Mesenchymal stem cell (in vitro differentiated cells and primary cell): ENCODE results near the gene FUS.
A peak's percentile ranks its signal among the peaks of the same experiment; 100 is the strongest.

ENCODE experiments used
- DNase-seq: peaks from one replicate; pipeline ENCODE4 v3.0.0-alpha.2; 2013
- H2AFZ ChIP-seq: one replicate; pipeline ENCODE4 v1.6.1; 2013; ENCODE audit warnings: low read depth, mild to moderate bottlenecking, control low read depth, inconsistent platforms, low read length, moderate library complexity
- H2AK5ac ChIP-seq: 2 replicates; pipeline ENCODE4 v1.6.1; 2013; ENCODE audit warnings: low read length, moderate library complexity, mild to moderate bottlenecking, inconsistent platforms; ENCODE audit not compliant: severe bottlenecking
- H2BK120ac ChIP-seq: one replicate; pipeline ENCODE4 v1.6.1; 2013; ENCODE audit warnings: low read depth, mild to moderate bottlenecking, inconsistent platforms, low read length, moderate library complexity
- H2BK12ac ChIP-seq, 2 experiments: one replicate each; pipeline ENCODE4 v1.6.1; 2013; ENCODE audit warnings: inconsistent platforms in 2 of 2, low read length in 2 of 2, mild to moderate bottlenecking in 2 of 2, moderate library complexity in 2 of 2, control low read depth in 1 of 2
- H2BK15ac ChIP-seq: one replicate; pipeline ENCODE4 v1.6.1; 2013; ENCODE audit warnings: mild to moderate bottlenecking, low read depth, inconsistent platforms; ENCODE audit not compliant: poor library complexity, severe bottlenecking
- H2BK5ac ChIP-seq: 2 replicates; pipeline ENCODE4 v1.6.1; 2013; ENCODE audit warnings: low read depth, mild to moderate bottlenecking, low read length, control low read depth, inconsistent platforms; ENCODE audit not compliant: poor library complexity, severe bottlenecking
- H3K14ac ChIP-seq, 2 experiments: one replicate each; pipeline ENCODE4 v1.6.1; 2013; ENCODE audit warnings: inconsistent platforms in 2 of 2, low read length in 2 of 2, control low read depth in 1 of 2, mild to moderate bottlenecking in 1 of 2, moderate library complexity in 1 of 2
- H3K18ac ChIP-seq, 2 experiments: one replicate each; pipeline ENCODE4 v1.6.1; 2013; ENCODE audit warnings: inconsistent platforms in 2 of 2, low read length in 2 of 2, control low read depth in 1 of 2, low read depth in 1 of 2, mild to moderate bottlenecking in 1 of 2
- H3K23ac ChIP-seq, 2 experiments: one replicate each; pipeline ENCODE4 v1.6.1; 2013; ENCODE audit warnings: inconsistent platforms in 2 of 2, low read length in 2 of 2, mild to moderate bottlenecking in 2 of 2, moderate library complexity in 2 of 2, control low read depth in 1 of 2
- H3K27ac ChIP-seq: 2 replicates; pipeline ENCODE4 v1.5.1; 2013; ENCODE audit warnings: mild to moderate bottlenecking, moderate library complexity, low read length, control low read depth, inconsistent platforms; ENCODE audit not compliant: poor library complexity, severe bottlenecking
- H3K27me3 ChIP-seq, 2 experiments: 2 replicates each; pipeline versions ENCODE4 v1.6.1 to v1.7.0; 2013; ENCODE audit warnings: low read length in 2 of 2, mild to moderate bottlenecking in 2 of 2, moderate library complexity in 2 of 2, control low read depth in 1 of 2, inconsistent platforms in 1 of 2; ENCODE audit not compliant: control insufficient read depth in 1 of 2, insufficient read depth in 1 of 2
- H3K36me3 ChIP-seq, 2 experiments: 2 replicates each; pipeline versions ENCODE4 v1.6.1 to v1.7.0; 2013; ENCODE audit warnings: low read length in 2 of 2, control low read depth in 1 of 2, inconsistent platforms in 1 of 2, low read depth in 1 of 2, mild to moderate bottlenecking in 1 of 2; ENCODE audit not compliant: insufficient read depth in 2 of 2, control insufficient read depth in 1 of 2
- H3K4ac ChIP-seq, 2 experiments: one replicate each; pipeline ENCODE4 v1.6.1; 2013; ENCODE audit warnings: inconsistent platforms in 2 of 2, low read length in 2 of 2, mild to moderate bottlenecking in 2 of 2, moderate library complexity in 2 of 2, control low read depth in 1 of 2, low read depth in 1 of 2
- H3K4me1 ChIP-seq: 2 replicates; pipeline ENCODE4 v1.6.1; 2013; ENCODE audit warnings: low read depth, low read length, control low read depth; ENCODE audit not compliant: control insufficient read depth, insufficient read depth
- H3K4me2 ChIP-seq: 2 replicates; pipeline ENCODE4 v1.6.1; 2013; ENCODE audit warnings: low read length, mild to moderate bottlenecking, inconsistent platforms; ENCODE audit not compliant: poor library complexity, severe bottlenecking
- H3K4me3 ChIP-seq, 2 experiments: 2 replicates each; pipeline versions ENCODE4 v1.5.1 to v1.7.0; 2013; ENCODE audit warnings: low read length in 2 of 2, mild to moderate bottlenecking in 2 of 2, control low read depth in 1 of 2, low read depth in 1 of 2; ENCODE audit not compliant: insufficient read depth in 1 of 2
- H3K79me1 ChIP-seq: replicated peaks from 2 replicates; pipeline ENCODE4 v1.6.1; 2013; ENCODE audit warnings: mild to moderate bottlenecking, control low read depth, low read length, inconsistent platforms; ENCODE audit not compliant: poor library complexity, severe bottlenecking
- H3K9ac ChIP-seq: 2 replicates; pipeline ENCODE4 v1.7.0; 2013; ENCODE audit warnings: mild to moderate bottlenecking, low read length, moderate library complexity
- H3K9me3 ChIP-seq: 2 replicates; pipeline ENCODE4 v1.7.0; 2013; ENCODE audit warnings: mild to moderate bottlenecking, low read length; ENCODE audit not compliant: control insufficient read depth
- H4K8ac ChIP-seq: one replicate; pipeline ENCODE4 v1.6.1; 2013; ENCODE audit warnings: inconsistent platforms, mild to moderate bottlenecking, low read length, moderate library complexity
- H4K91ac ChIP-seq: one replicate; pipeline ENCODE4 v1.6.1; 2013; ENCODE audit warnings: mild to moderate bottlenecking, low read length, inconsistent platforms
- WGBS: methylation state at CpG from one replicate; pipeline ENCODE4 v1.1.7; 2013; ENCODE audit warnings: mixed read lengths; 5-methylcytosine and 5-hydroxymethylcytosine counted together

FUS gene

GRCh38 chr16:31131841-31132271, 48.1 kb upstream of the FUS start:
- H3K27ac ChIP-seq = no peak overlapping the region
- no peak overlapping the region for H2AK5ac ChIP-seq
- H3K36me3 ChIP-seq = peaks cover 32 to 60% of the 10 kb centered on the region in 2 experiments
- H3K79me1 ChIP-seq = no peaks in the 10 kb centered on the region
- no peak overlapping the region for H4K91ac ChIP-seq
- no peak overlapping the region for H2BK12ac ChIP-seq
- H3K18ac ChIP-seq = no peak overlapping the region
- no peak overlapping the region for H4K8ac ChIP-seq
- no peak overlapping the region for H3K9ac ChIP-seq
- no peaks in the 10 kb centered on the region for H3K9me3 ChIP-seq
- no peak overlapping the region for H2AFZ ChIP-seq
- WGBS = 94% methylated on average over 5 of the region's 5 CpGs
- no peak overlapping the region for H2BK15ac ChIP-seq
- no peak for DNase-seq
- H3K4me1 ChIP-seq = peaks cover 4% of the 10 kb centered on the region
- no peak overlapping the region for H2BK120ac ChIP-seq
- H3K23ac ChIP-seq = no peak overlapping the region
- no peak overlapping the region for H2BK5ac ChIP-seq
- H3K4me2 ChIP-seq = no peak overlapping the region
- no peak overlapping the region for H3K4ac ChIP-seq
- H3K27me3 ChIP-seq = peaks cover 8 to 13% of the 10 kb centered on the region in 2 experiments
- H3K14ac ChIP-seq = no peak overlapping the region
- H3K4me3 ChIP-seq = no peak overlapping the region

- H3K23ac ChIP-seq = no peak overlapping the region
- no peak overlapping the region for H3K4ac ChIP-seq
- peaks cover 8 to 13% of the 10 kb centered on the region in 2 experiments for H3K27me3 ChIP-seq
- H2AK5ac ChIP-seq = no peak overlapping the region
- no peak overlapping the region for H3K27ac ChIP-seq
- H3K4me2 ChIP-seq = no peak overlapping the region
- H3K9ac ChIP-seq = no peak overlapping the region
- H3K9me3 ChIP-seq = no peaks in the 10 kb centered on the region
- H2BK120ac ChIP-seq = no peak overlapping the region
- peaks cover 26 to 54% of the 10 kb centered on the region in 2 experiments for H3K36me3 ChIP-seq
- no peak overlapping the region for H3K18ac ChIP-seq
- no peak overlapping the region for H2BK12ac ChIP-seq
- peaks cover 4% of the 10 kb centered on the region for H3K4me1 ChIP-seq
- WGBS = 90% methylated on average over 19 of the region's 20 CpGs
- H3K79me1 ChIP-seq = no peaks in the 10 kb centered on the region
- no peak for DNase-seq
- no peak overlapping the region for H2BK15ac ChIP-seq
- no peak overlapping the region for H2BK5ac ChIP-seq
- H3K14ac ChIP-seq = no peak overlapping the region
- no peak overlapping the region for H2AFZ ChIP-seq
- H3K4me3 ChIP-seq = no peak overlapping the region
- no peak overlapping the region for H4K91ac ChIP-seq
- H4K8ac ChIP-seq = no peak overlapping the region
Measured at GRCh38 chr16:31132303-31132979, 47.5 kb upstream of the FUS start.

GRCh38 chr16:31133046-31133501, 46.9 kb upstream of the FUS start:
- Histone ChIP-seq H3K4me3 (no peak overlapping the region), H4K91ac (no peak overlapping the region), H3K36me3 (peaks cover 20 to 48% of the 10 kb centered on the region in 2 experiments), H2BK120ac (no peak overlapping the region), H2BK5ac (no peak overlapping the region), H2AFZ (no peak overlapping the region), H3K27ac (no peak overlapping the region), H2AK5ac (no peak overlapping the region), H3K79me1 (no peaks in the 10 kb centered on the region), H3K9ac (no peak overlapping the region), H3K4ac (no peak overlapping the region), H4K8ac (peak overlapping the region; percentile 52), H3K4me2 (no peak overlapping the region), H3K9me3 (no peaks in the 10 kb centered on the region), H2BK12ac (no peak overlapping the region), H3K18ac (no peak overlapping the region), H3K23ac (no peak overlapping the region), H3K27me3 (peaks cover 8 to 13% of the 10 kb centered on the region in 2 experiments), H3K4me1 (peaks cover 4% of the 10 kb centered on the region), H2BK15ac (no peak overlapping the region), H3K14ac (no peak overlapping the region)
- no peak for DNase-seq
- 80% methylated on average over 6 of the region's 6 CpGs for WGBS

GRCh38 chr16:31134091-31134571, 45.8 kb upstream of the FUS start:
- H3K9ac ChIP-seq = no peak overlapping the region
- peaks cover 8 to 13% of the 10 kb centered on the region in 2 experiments for H3K27me3 ChIP-seq
- peak overlapping the region in 1 of 2 experiments; percentile 3 for H3K4me3 ChIP-seq
- no peak overlapping the region for H3K14ac ChIP-seq
- peaks cover 13% of the 10 kb centered on the region for H3K4me1 ChIP-seq
- no peak overlapping the region for H3K23ac ChIP-seq
- no peak overlapping the region for H2BK12ac ChIP-seq
- no peak overlapping the region for H2AK5ac ChIP-seq
- H2BK15ac ChIP-seq = no peak overlapping the region
- peaks cover 10 to 44% of the 10 kb centered on the region in 2 experiments for H3K36me3 ChIP-seq
- DNase-seq = peak; percentile 12
- no peak overlapping the region for H2BK120ac ChIP-seq
- H3K79me1 ChIP-seq = no peaks in the 10 kb centered on the region
- H2BK5ac ChIP-seq = no peak overlapping the region
- H3K9me3 ChIP-seq = no peaks in the 10 kb centered on the region
- no peak overlapping the region for H3K4me2 ChIP-seq
- H3K18ac ChIP-seq = no peak overlapping the region
- H3K4ac ChIP-seq = no peak overlapping the region
- H4K8ac ChIP-seq = no peak overlapping the region
- H3K27ac ChIP-seq = no peak overlapping the region
- 75% methylated on average over 3 of the region's 5 CpGs for WGBS
- no peak overlapping the region for H4K91ac ChIP-seq
- no peak overlapping the region for H2AFZ ChIP-seq
